ENCODE data around the gene SERP2. TPM values are rescaled to one million over a fixed set of nuclear protein-coding genes. Genes with fewer than 3 reads are reported as not detected.

SERP2 gene
- total and polyA plus RNA-seq, 2 of the 13 experiments (the other 11 are each of a cell fraction or from before 2014, with no cell fraction given): not detected

DNA sequence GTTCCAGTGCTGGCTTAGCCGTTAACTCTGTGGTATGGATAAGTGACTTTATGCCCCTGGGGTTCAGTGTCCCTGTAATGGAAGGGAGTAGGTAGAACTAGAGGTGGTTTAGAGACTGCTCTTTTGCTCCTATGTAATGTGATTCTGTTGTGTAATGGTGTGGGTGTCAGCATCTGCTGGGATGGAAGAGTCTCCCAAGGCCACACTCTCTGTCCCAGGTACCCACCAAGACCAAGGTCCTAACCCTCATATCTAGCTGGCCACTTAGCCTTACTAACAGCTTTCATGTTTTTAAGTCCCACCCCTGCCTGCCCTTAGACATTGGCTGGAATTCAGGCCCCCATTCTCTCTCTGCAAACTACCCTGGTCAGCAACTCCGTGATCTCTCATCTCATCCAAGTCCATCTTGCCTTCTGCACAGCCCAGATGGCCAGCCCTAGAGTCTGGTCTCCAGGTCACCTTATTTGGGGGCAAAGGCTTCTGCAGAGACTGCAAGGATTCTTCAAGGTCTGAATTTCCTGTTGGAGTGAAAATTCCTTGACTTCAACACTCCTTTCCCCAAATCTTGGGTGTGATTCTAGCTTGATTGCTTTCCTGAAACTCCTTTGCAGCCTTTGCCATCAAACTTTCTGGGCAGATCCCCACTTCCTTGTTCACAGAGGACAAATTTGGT, 48.4 kb downstream of the SERP2 start:
- Histone ChIP-seq H2AFZ (ENCODE audit: low read length) (no peak overlapping the region), H3K9ac (ENCODE audit: insufficient read depth, low read depth, low read length) (no peak overlapping the region), H3K27ac (ENCODE audit: extremely low read length, insufficient read depth, low read length) (no peak overlapping the region), H3K9me3 (ENCODE audit: low read length) (no peaks in the 10 kb centered on the region), H3K36me3 (replicated peaks in 1 of 2; ENCODE audit: control insufficient read depth in 1 of 2, insufficient read depth in 2 of 2, low read length in 2 of 2) (no peaks in the 10 kb centered on the region), H3K4me2 (ENCODE audit: low read depth, low read length) (no peak overlapping the region), H4K20me1 (ENCODE audit: insufficient read depth, low read length) (no peaks in the 10 kb centered on the region), H3K4me1 (ENCODE audit: insufficient read depth, low read length) (peaks cover 35% of the 10 kb centered on the region), H3K27me3 (ENCODE audit: control insufficient read depth in 1 of 2, insufficient read depth in 2 of 2, low read length in 2 of 2) (peaks cover 1 to 6% of the 10 kb centered on the region in 2 experiments; a peak in 3 of 5 replicates), H3K79me2 (ENCODE audit: insufficient read depth, low read length) (no peaks in the 10 kb centered on the region), H3K4me3 (replicated peaks in 1 of 3; ENCODE audit: insufficient read depth in 1 of 3, low read depth in 2 of 3, low read length in 3 of 3) (no peak overlapping the region)
- in situ Hi-C loops (cut with HindIII; ENCODE audit: extremely low pct_ligation_motif_present, low pct_unique_long_range_greater_than_20kb): no loop called here
- 33% methylated on average over 2 of the region's 2 CpGs for WGBS (ENCODE audit: low lambda C conversion rate)
- peak; percentile 59 for ATAC-seq
- intact Hi-C loops (cut with micrococcal nuclease; ENCODE audit: unreplicated experiment): no loop called here
- ChIA-PET CTCF (ENCODE audit: low intra/inter-chr PET ratio, low total read pairs) (no interaction called here), POLR2A (no interaction called here)
- no peak for DNase-seq (ENCODE audit: low spot score)
- no peak for TF ChIP-seq NR2C2 (CRISPR knock-in tag; IDR thresholded peaks at IDR 0.05; ENCODE audit: borderline replicate concordance)
- peak; percentile 26; the same call in 1 of the 2 replicates for TF ChIP-seq HNF4A (CRISPR knock-in tag; IDR thresholded peaks at IDR 0.05)
- peak; percentile 30 for FAIRE-seq
- no TSS peak for BruUV-seq (replicated peaks)

DNA sequence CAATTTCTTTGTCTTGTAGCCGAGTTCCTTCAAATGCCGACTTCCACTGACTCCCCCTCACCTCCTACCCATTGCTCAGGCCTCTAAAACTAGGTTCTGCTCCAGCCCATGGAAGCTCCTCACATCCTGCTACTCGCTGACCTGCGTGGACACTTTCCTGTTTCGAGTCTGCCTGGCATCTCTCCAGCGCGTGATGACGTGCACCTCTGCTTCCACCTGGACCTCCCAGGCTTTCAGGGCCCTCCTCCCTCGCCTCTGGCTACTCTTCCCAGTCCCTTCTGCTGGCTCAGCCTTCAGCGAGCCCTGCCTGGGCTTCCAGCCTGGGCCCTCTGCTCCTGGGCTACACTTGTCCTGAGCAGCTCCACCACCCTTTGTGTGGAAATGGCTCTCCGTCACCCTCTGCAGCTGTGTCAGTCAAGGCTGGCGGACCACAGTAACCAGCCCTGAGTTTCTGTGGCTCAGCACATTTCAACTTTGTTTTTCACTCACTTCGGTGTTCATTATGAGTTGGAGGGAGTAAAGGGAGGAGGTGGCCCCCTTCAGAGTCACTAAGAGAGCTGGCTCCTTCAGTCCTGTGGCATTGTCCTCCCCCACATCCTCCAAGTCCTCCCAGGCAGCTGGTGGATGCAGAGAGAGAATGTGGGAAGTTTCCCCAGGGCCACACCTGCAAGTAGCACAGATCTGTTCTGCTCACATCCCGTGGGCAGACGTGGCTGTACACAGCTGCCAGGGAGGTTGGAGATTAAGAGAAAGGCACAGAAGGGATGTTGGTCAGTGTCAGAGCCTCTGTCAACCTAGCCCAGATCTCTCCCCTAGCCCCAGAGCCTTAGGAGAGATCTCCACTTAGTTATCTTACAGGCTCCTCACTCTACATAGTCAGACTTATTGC, 49.4 kb downstream of the SERP2 start:
- peaks cover 1 to 6% of the 10 kb centered on the region in 2 experiments; a peak in 3 of 5 replicates for H3K27me3 ChIP-seq (ENCODE audit: control insufficient read depth in 1 of 2, insufficient read depth in 2 of 2, low read length in 2 of 2)
- no peak overlapping the region for H3K9ac ChIP-seq (ENCODE audit: insufficient read depth, low read depth, low read length)
- intact Hi-C loops (cut with micrococcal nuclease; ENCODE audit: unreplicated experiment): no loop called here
- H3K4me1 ChIP-seq (ENCODE audit: insufficient read depth, low read length): peaks cover 27% of the 10 kb centered on the region
- WGBS (ENCODE audit: low lambda C conversion rate): 44% methylated on average over 15 of the region's 15 CpGs
- no peak for FAIRE-seq
- H3K9me3 ChIP-seq (ENCODE audit: low read length): no peaks in the 10 kb centered on the region
- 0 out of 6 replicates have a peak overlapping the region, but pooled peaks of 1 of the 3 experiments have one; percentile 4 for H3K4me3 ChIP-seq (replicated peaks in 1 of 3; ENCODE audit: insufficient read depth in 1 of 3, low read depth in 2 of 3, low read length in 3 of 3)
- peak overlapping the region; percentile 13; the same call in 1 of the 2 replicates for H3K4me2 ChIP-seq (ENCODE audit: low read depth, low read length)
- ChIA-PET POLR2A (interaction anchor here (0.8 to 1.1 kb wide), 2 partner anchors 12 to 14 kb away, joined by 3 to 5 read pairs; no protein-coding TSS in a partner anchor), CTCF (ENCODE audit: low intra/inter-chr PET ratio, low total read pairs) (no interaction called here)
- no peaks in the 10 kb centered on the region for H4K20me1 ChIP-seq (ENCODE audit: insufficient read depth, low read length)
- ATAC-seq: peak; percentile 77
- no peaks in the 10 kb centered on the region for H3K79me2 ChIP-seq (ENCODE audit: insufficient read depth, low read length)
- 0 out of 2 replicates have a peak, but pooled peaks have one; percentile 13 for TF ChIP-seq ZNF263 (CRISPR knock-in tag; IDR thresholded peaks at IDR 0.05)
- TF ChIP-seq PAWR (CRISPR knock-in tag; IDR thresholded peaks at IDR 0.05; ENCODE audit: borderline replicate concordance): no peak
- no peak for TF ChIP-seq ZSCAN31 (CRISPR knock-in tag; IDR thresholded peaks at IDR 0.05; ENCODE audit: low read depth)
- TF ChIP-seq ZNF331 (CRISPR knock-in tag; IDR thresholded peaks at IDR 0.05): no peak
- DNase-seq (ENCODE audit: low spot score): no peak
- in situ Hi-C loops (cut with HindIII; ENCODE audit: extremely low pct_ligation_motif_present, low pct_unique_long_range_greater_than_20kb): no loop called here
- H2AFZ ChIP-seq (ENCODE audit: low read length): no peak overlapping the region
- BruUV-seq (replicated peaks): no TSS peak
- no peak overlapping the region for H3K27ac ChIP-seq (ENCODE audit: extremely low read length, insufficient read depth, low read length)
- H3K36me3 ChIP-seq (replicated peaks in 1 of 2; ENCODE audit: control insufficient read depth in 1 of 2, insufficient read depth in 2 of 2, low read length in 2 of 2): no peaks in the 10 kb centered on the region

Data from HepG2 (cell line).